GM12878 (cell line): ENCODE results near the gene TREML1. TPM values are rescaled to one million over a fixed set of nuclear protein-coding genes. Genes with fewer than 3 reads are reported as not detected.

Experiments
- ATAC-seq: fragments of 200-7000 bp; cut with Tn5 transposase; 3 replicates; pipeline ENCODE4 v1.9.1; 2020; ENCODE audit warnings: mild to moderate bottlenecking, moderate library complexity
- BruUV-seq: library from RNA; stranded (reverse); fragments of 400-500 nt; replicated peaks from 2 replicates; lab custom pipeline; 2021; lab: Mats Ljungman, UMichigan
- CTCF ChIA-PET: fragments of 300-600 bp; sonication (Branson Sonifier 250); formaldehyde crosslinking; extraction: SDS; loops from one replicate; lab custom pipeline; 2021; ENCODE audit warnings: inconsistent platforms; lab: Yijun Ruan, JAX
- POLR2A ChIA-PET: fragments of 350-600 bp; formaldehyde crosslinking; extraction: SDS; loops from one replicate; lab custom pipeline; 2021; ENCODE audit warnings: inconsistent platforms; lab: Charles Lee
- RAD21 ChIA-PET: fragments of 300-600 bp; sonication (Branson Sonifier 250); formaldehyde crosslinking; loops from one replicate; lab custom pipeline; 2023; ENCODE audit warnings: antibody characterized with exemption; ENCODE audit not compliant: unreplicated experiment; lab: Charles Lee
- SMC1A ChIA-PET: fragments of 300-600 bp; sonication (Branson Sonifier 250); formaldehyde crosslinking; loops from one replicate; lab custom pipeline; 2023; ENCODE audit not compliant: unreplicated experiment, uncharacterized antibody; lab: Charles Lee
- DNase-seq: peaks from one replicate; pipeline ENCODE4 v3.0.0-alpha.2; 2011; ENCODE audit warnings: low read depth, low spot score
- FAIRE-seq: peaks from 3 replicates; lab custom pipeline; 2011; peaks lifted over from hg19 to GRCh38; lab: Jason Lieb, UNC
- H2AFZ ChIP-seq: 2 replicates; pipeline ENCODE4 v1.6.0; 2011; ENCODE audit warnings: low read depth, low read length, control low read depth; ENCODE audit not compliant: control insufficient read depth
- H3K27ac ChIP-seq: 2 replicates; pipeline ENCODE4 v1.5.1; 2011; ENCODE audit warnings: control low read depth; ENCODE audit not compliant: control insufficient read depth, insufficient read depth
- H3K27me3 ChIP-seq, 2 experiments: replicated peaks in 1 of 2; 2 replicates each; pipeline versions ENCODE4 v1.6.0 to v1.6.1; 2011; ENCODE audit warnings: low read length in 1 of 2; ENCODE audit not compliant: control insufficient read depth in 2 of 2, insufficient read depth in 2 of 2
- H3K36me3 ChIP-seq, 2 experiments: 2 replicates each; pipeline ENCODE4 v1.5.1; 2011; ENCODE audit warnings: low read length in 1 of 2; ENCODE audit not compliant: control insufficient read depth in 2 of 2, insufficient read depth in 2 of 2
- H3K4me1 ChIP-seq: 2 replicates; pipeline ENCODE4 v1.6.1; 2011; ENCODE audit warnings: mild to moderate bottlenecking, low read length, moderate library complexity, mixed read lengths; ENCODE audit not compliant: control insufficient read depth, insufficient read depth
- H3K4me2 ChIP-seq: 2 replicates; pipeline ENCODE4 v1.6.0; 2011; ENCODE audit warnings: control low read depth; ENCODE audit not compliant: control insufficient read depth, insufficient read depth
- H3K4me3 ChIP-seq: fragments of 200-600 bp; sonication (generic); 2 replicates; pipeline ENCODE4 v1.5.1; 2016
- H3K79me2 ChIP-seq: 2 replicates; pipeline ENCODE4 v1.6.0; 2011; ENCODE audit warnings: low read length; ENCODE audit not compliant: control insufficient read depth, insufficient read depth
- H3K9ac ChIP-seq: 2 replicates; pipeline ENCODE4 v1.8.0; 2011; ENCODE audit warnings: low read length, control low read depth, mixed read lengths; ENCODE audit not compliant: control insufficient read depth, insufficient read depth
- H3K9me3 ChIP-seq: replicated peaks from 3 replicates; pipeline ENCODE4 v1.5.1; 2011; ENCODE audit warnings: mild to moderate bottlenecking, low read length; ENCODE audit not compliant: control insufficient read depth, insufficient read depth
- H4K20me1 ChIP-seq: 2 replicates; pipeline ENCODE4 v1.6.0; 2011; ENCODE audit not compliant: control insufficient read depth, insufficient read depth
- EP300 ChIP-seq, 2 experiments: fragments of 150-350 bp in 1 of 2; IDR thresholded peaks; 2 replicates each; pipeline ENCODE4 v1.6.1; 2011 to 2012; ENCODE audit warnings: low read depth in 2 of 2, low read length in 2 of 2, borderline replicate concordance in 1 of 2, improper control_type of control experiment in 1 of 2, inconsistent platforms in 1 of 2; ENCODE audit not compliant: control insufficient read depth in 1 of 2
- EZH2 ChIP-seq: IDR thresholded peaks from 2 replicates; pipeline ENCODE4 v1.6.1; 2012; ENCODE audit warnings: low read depth, mild to moderate bottlenecking, control low read depth, inconsistent platforms, low read length, borderline replicate concordance; ENCODE audit not compliant: control insufficient read depth
- FOXK2 ChIP-seq: fragments of 450-650 bp; IDR thresholded peaks from 2 replicates; pipeline ENCODE4 v1.6.1; 2017; ENCODE audit warnings: mild to moderate bottlenecking, moderate library complexity
- KAT2A ChIP-seq: conservative IDR thresholded peaks from 2 replicates; pipeline ENCODE4 v1.6.1; 2011; ENCODE audit warnings: low read depth, low read length; ENCODE audit not compliant: control insufficient read depth
- KDM1A ChIP-seq: fragments of 200-600 bp; sonication (generic); IDR thresholded peaks from 2 replicates; pipeline ENCODE4 v1.6.1; 2016; ENCODE audit warnings: borderline replicate concordance
- POLR2AphosphoS5 ChIP-seq: IDR thresholded peaks from 2 replicates; pipeline ENCODE4 v1.6.1; 2011; ENCODE audit warnings: mild to moderate bottlenecking, low read length, inconsistent platforms
- RBBP5 ChIP-seq: fragments of 200-600 bp; sonication (generic); conservative IDR thresholded peaks from 2 replicates; pipeline ENCODE4 v1.6.1; 2016
- SMAD5 ChIP-seq: IDR thresholded peaks from 2 replicates; pipeline ENCODE4 v1.6.1; 2016; ENCODE audit warnings: antibody characterized with exemption, low read depth
- STAT1 ChIP-seq: fragments of 450-650 bp; conservative IDR thresholded peaks from 2 replicates; pipeline ENCODE4 v1.6.1; 2014; ENCODE audit warnings: antibody characterized with exemption, mild to moderate bottlenecking
- ZNF622 ChIP-seq: fragments of 450-650 bp; IDR thresholded peaks from 2 replicates; pipeline ENCODE4 v1.6.1; 2017; ENCODE audit warnings: mild to moderate bottlenecking, inconsistent platforms
- WGBS: methylation state at CpG from one replicate; pipeline ENCODE4 v1.1.6; 2016; ENCODE audit warnings: low lambda C conversion rate; ENCODE audit not compliant: insufficient replicate concordance, insufficient coverage; ENCODE audit errors: missing lambda C conversion rate; 5-methylcytosine and 5-hydroxymethylcytosine counted together
- in situ Hi-C: fragments of 300-500 bp; cut with MboI; formaldehyde crosslinking; loops from 9 replicates; pipeline ENCODE4 v1.14.3; 2018; ENCODE audit warnings: mixed read lengths
- intact Hi-C: fragments of 100-400 bp; cut with micrococcal nuclease; formaldehyde crosslinking; loops from one replicate; pipeline ENCODE4 v1.14.2; 2022; ENCODE audit not compliant: unreplicated experiment
- polyA plus RNA-seq, 11 experiments: library from polyadenylated mRNA; depleted of rRNA in 4 of 11; unstranded in 6 of 11; stranded (reverse) in 5 of 11; fragments of >200 nt; fragmentation: Nextera tagmentation in 4 of 11; fragmentation: Illumina TruSeq in 1 of 11; extraction: Ambion mirVana in 4 of 11; extraction: Trizol in 1 of 11; gene quantifications; 1 replicate in 1 of 11; 2 replicates in 10 of 11; pipeline versions ENCODE4 v1.2.1 to v1.2.3, GENCODE V29; 2011 to 2016; ENCODE audit warnings: inconsistent platforms in 2 of 11, missing spikeins in 2 of 11, low read depth in 1 of 11
- total RNA-seq, 4 experiments: library from RNA; depleted of rRNA in 3 of 4; stranded (reverse); fragments of >200 nt in 3 of 4; fragmentation: Illumina TruSeq in 1 of 4; extraction: Trizol in 1 of 4; gene quantifications; 2 replicates each; pipeline versions ENCODE4 v1.2.1 to v1.2.3, GENCODE V29; 2013 to 2021
- TF ChIP-seq, protein P1 (sequence below): IDR thresholded peaks from 2 replicates; pipeline ENCODE4 v1.6.1; 2012; ENCODE audit warnings: low read depth, low read length, improper control_type of control experiment
- TF ChIP-seq, protein P2 (sequence below): IDR thresholded peaks from 2 replicates; pipeline ENCODE4 v1.6.1; 2012; ENCODE audit warnings: mild to moderate bottlenecking, low read depth, low read length

The TREML1 gene
- total and polyA plus RNA-seq, 10 of the 15 experiments (the other 5 are each of a cell fraction or from before 2014, with no cell fraction given): 0.21 TPM; not detected in 9

DNA sequence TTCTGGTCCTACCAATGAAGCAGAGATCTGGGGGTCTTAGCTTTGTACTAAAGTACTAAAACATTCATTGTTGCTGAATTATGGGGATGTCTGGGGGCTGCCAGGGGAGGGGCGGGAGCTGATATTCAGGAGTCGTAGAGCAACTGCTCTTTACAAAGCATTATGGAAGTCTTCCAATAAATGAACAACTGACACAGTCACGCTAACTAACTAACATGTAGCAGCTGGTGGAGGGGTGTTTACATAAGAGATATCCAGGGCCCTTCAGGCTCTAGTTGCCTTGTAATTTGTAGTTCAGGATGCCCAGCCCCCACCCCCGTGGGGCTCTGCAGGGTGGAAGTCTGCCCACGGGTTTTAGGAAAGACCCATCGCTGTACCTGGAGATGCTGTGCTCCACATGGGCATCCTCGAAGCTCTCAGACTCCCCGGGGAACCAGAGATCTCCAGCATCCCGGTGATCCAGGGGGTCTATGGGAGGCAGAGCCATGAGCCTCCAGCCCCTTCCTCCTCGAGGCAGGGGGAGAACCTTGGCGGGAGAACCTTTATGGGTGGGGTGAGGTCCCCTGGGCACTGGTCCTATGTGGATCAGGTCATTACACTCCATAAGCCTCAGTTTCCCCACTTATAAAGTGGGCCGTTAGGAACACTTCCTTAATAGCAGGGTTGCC is 5.4 kb upstream of the TREML1 start (continued):
- TF ChIP-seq STAT1 (no peak), EZH2 (no peak)

DNA sequence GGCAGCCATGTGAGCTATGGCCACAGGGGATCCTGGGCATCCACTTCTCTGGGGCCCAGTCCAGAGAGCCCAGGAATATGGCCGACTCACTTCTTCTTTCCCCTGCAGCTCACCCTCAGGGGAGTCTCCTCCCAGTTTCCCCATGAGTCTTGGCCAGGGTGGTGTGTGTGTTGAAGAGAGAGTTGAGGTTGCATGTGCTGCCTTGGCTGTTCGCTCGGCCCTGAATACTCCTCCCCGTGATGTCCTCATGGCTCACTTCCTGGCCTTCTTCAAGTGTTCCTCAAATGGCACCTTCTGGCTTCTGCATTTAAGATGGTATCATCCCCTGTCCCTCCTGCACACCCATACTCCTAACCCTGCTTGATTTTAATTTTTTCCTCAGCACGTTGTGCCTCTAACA is 3.2 kb upstream of the TREML1 start:
- H3K9ac ChIP-seq: no peak overlapping the region
- ChIA-PET SMC1A (no interaction called here), CTCF (no interaction called here), RAD21 (no interaction called here), POLR2A (no interaction called here)
- H3K4me1 ChIP-seq: no peaks in the 10 kb centered on the region
- no peak overlapping the region for H3K27ac ChIP-seq
- no TSS peak for BruUV-seq
- WGBS: 0% methylated on average over 3 of the region's 5 CpGs
- H3K27me3 ChIP-seq: no peaks in the 10 kb centered on the region
- FAIRE-seq (no peak), DNase-seq (no peak), ATAC-seq (no peak)
- TF ChIP-seq KAT2A (no peak), RBBP5 (no peak)
- H3K79me2 ChIP-seq: no peaks in the 10 kb centered on the region
- no peak overlapping the region for H3K4me3 ChIP-seq
- H4K20me1 ChIP-seq: no peaks in the 10 kb centered on the region
- no peaks in the 10 kb centered on the region for H3K9me3 ChIP-seq
- H3K36me3 ChIP-seq: no peaks in the 10 kb centered on the region
- no peak overlapping the region for H2AFZ ChIP-seq
- in situ Hi-C loops (no loop called here), intact Hi-C loops (no loop called here)
- H3K4me2 ChIP-seq: no peak overlapping the region

DNA sequence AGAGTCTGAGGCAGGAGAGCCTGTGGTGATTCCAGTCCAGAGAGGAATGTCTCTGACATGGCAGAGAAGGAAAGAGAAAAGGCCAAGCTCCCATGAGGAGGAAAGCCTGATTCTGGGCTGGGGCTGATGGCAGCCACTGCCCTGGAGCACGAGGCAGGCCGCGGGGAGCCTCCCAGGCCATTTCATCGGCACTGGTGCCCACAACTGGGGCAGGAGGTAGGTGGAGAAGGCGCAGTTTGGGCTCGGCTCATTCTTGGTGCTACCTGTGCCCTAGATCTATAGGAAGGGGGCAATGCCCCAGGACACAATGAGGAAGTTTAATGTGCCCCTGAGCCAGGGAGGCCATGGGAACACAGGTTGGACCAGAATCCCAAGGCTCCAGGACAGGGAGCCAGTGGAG is 2.6 kb upstream of the TREML1 start:
- no peak overlapping the region for H3K9ac ChIP-seq
- no TSS peak for BruUV-seq
- no peaks in the 10 kb centered on the region for H4K20me1 ChIP-seq
- ChIA-PET SMC1A (no interaction called here), CTCF (no interaction called here), RAD21 (no interaction called here), POLR2A (no interaction called here)
- FAIRE-seq (no peak), DNase-seq (no peak), ATAC-seq (no peak)
- H2AFZ ChIP-seq: no peak overlapping the region
- in situ Hi-C loops: no loop called here
- WGBS: 38% methylated on average over 6 of the region's 6 CpGs
- H3K9me3 ChIP-seq: no peaks in the 10 kb centered on the region
- no peak overlapping the region for H3K4me2 ChIP-seq
- H3K4me1 ChIP-seq: no peaks in the 10 kb centered on the region
- no peaks in the 10 kb centered on the region for H3K79me2 ChIP-seq
- no peaks in the 10 kb centered on the region for H3K27me3 ChIP-seq
- no peaks in the 10 kb centered on the region for H3K36me3 ChIP-seq
- intact Hi-C loops: no loop called here
- no peak overlapping the region for H3K27ac ChIP-seq
- H3K4me3 ChIP-seq: no peak overlapping the region
- TF ChIP-seq KDM1A (no peak), EP300 (IDR thresholded peaks at IDR 0.05; ENCODE audit: borderline replicate concordance in 1 of 2, control insufficient read depth in 1 of 2, low read depth in 2 of 2, low read length in 2 of 2) (no peak), ZNF622 (no peak), FOXK2 (no peak), POLR2AphosphoS5 (no peak), SMAD5 (no peak)
- TF ChIP-seq, protein P1, sequence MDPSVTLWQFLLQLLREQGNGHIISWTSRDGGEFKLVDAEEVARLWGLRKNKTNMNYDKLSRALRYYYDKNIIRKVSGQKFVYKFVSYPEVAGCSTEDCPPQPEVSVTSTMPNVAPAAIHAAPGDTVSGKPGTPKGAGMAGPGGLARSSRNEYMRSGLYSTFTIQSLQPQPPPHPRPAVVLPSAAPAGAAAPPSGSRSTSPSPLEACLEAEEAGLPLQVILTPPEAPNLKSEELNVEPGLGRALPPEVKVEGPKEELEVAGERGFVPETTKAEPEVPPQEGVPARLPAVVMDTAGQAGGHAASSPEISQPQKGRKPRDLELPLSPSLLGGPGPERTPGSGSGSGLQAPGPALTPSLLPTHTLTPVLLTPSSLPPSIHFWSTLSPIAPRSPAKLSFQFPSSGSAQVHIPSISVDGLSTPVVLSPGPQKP: no peak
- TF ChIP-seq, protein P2, sequence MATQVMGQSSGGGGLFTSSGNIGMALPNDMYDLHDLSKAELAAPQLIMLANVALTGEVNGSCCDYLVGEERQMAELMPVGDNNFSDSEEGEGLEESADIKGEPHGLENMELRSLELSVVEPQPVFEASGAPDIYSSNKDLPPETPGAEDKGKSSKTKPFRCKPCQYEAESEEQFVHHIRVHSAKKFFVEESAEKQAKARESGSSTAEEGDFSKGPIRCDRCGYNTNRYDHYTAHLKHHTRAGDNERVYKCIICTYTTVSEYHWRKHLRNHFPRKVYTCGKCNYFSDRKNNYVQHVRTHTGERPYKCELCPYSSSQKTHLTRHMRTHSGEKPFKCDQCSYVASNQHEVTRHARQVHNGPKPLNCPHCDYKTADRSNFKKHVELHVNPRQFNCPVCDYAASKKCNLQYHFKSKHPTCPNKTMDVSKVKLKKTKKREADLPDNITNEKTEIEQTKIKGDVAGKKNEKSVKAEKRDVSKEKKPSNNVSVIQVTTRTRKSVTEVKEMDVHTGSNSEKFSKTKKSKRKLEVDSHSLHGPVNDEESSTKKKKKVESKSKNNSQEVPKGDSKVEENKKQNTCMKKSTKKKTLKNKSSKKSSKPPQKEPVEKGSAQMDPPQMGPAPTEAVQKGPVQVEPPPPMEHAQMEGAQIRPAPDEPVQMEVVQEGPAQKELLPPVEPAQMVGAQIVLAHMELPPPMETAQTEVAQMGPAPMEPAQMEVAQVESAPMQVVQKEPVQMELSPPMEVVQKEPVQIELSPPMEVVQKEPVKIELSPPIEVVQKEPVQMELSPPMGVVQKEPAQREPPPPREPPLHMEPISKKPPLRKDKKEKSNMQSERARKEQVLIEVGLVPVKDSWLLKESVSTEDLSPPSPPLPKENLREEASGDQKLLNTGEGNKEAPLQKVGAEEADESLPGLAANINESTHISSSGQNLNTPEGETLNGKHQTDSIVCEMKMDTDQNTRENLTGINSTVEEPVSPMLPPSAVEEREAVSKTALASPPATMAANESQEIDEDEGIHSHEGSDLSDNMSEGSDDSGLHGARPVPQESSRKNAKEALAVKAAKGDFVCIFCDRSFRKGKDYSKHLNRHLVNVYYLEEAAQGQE: no peak
